ENCODE data around the gene FAM81A. TPM values are rescaled to one million over a fixed set of nuclear protein-coding genes. Genes with fewer than 3 reads are reported as not detected.

The FAM81A gene
- total RNA-seq, 4 donors from 2014 or later, result 0.80 to 8.4 (median 4.6) TPM; not detected in 1

GRCh38 chr15:59532770-59533379, 94.9 kb downstream of the FAM81A start:
- in situ Hi-C loops (cut with MboI; ENCODE audit: low pct_ligation_motif_present in 1 of 4, low pct_unique_long_range_greater_than_20kb in 1 of 4, low sequenced_read_pairs in 3 of 4) (no loop called here), intact Hi-C loops (cut with DNase I; ENCODE audit: low total_unique reads) (no loop called here)
- no peaks in the 10 kb centered on the region for H3K36me3 ChIP-seq
- H3K27me3 ChIP-seq, result no peaks in the 10 kb centered on the region
- H3K4me1 ChIP-seq, result peaks cover 9 to 62% (median 31%) of the 10 kb centered on the region in 4 donors
- no peak overlapping the region for H3K4me3 ChIP-seq
- DNase-seq, result peak; percentile 50
- 16 to 17% methylated on average over 8 of the region's 8 CpGs for WGBS, 2 donors (ENCODE audit: low coverage in 1 of 2)
- H3K27ac ChIP-seq, result peak overlapping the region; percentile 72 to 77 (median 74)
- TF ChIP-seq POLR2A (IDR thresholded peaks at IDR 0.05), result no peak
- TF ChIP-seq, protein P1, sequence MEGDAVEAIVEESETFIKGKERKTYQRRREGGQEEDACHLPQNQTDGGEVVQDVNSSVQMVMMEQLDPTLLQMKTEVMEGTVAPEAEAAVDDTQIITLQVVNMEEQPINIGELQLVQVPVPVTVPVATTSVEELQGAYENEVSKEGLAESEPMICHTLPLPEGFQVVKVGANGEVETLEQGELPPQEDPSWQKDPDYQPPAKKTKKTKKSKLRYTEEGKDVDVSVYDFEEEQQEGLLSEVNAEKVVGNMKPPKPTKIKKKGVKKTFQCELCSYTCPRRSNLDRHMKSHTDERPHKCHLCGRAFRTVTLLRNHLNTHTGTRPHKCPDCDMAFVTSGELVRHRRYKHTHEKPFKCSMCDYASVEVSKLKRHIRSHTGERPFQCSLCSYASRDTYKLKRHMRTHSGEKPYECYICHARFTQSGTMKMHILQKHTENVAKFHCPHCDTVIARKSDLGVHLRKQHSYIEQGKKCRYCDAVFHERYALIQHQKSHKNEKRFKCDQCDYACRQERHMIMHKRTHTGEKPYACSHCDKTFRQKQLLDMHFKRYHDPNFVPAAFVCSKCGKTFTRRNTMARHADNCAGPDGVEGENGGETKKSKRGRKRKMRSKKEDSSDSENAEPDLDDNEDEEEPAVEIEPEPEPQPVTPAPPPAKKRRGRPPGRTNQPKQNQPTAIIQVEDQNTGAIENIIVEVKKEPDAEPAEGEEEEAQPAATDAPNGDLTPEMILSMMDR (IDR thresholded peaks at IDR 0.05), result peak; percentile 63 to 82 (median 72)
- H3K9me3 ChIP-seq, result no peaks in the 10 kb centered on the region

GRCh38 chr15:59536553-59536952, 98.6 kb downstream of the FAM81A start:
- no peak for DNase-seq
- H3K36me3 ChIP-seq, result no peaks in the 10 kb centered on the region
- H3K4me3 ChIP-seq, result no peak overlapping the region
- H3K9me3 ChIP-seq, result no peaks in the 10 kb centered on the region
- H3K27ac ChIP-seq, result peak overlapping the region in 2 of 4 donors; percentile 70 to 75
- 69 to 100% methylated on average over 2 to 6 of the region's 6 CpGs for WGBS, 2 donors (ENCODE audit: low coverage in 1 of 2)
- intact Hi-C loops (cut with DNase I; ENCODE audit: low total_unique reads) (no loop called here), in situ Hi-C loops (cut with MboI; ENCODE audit: low pct_ligation_motif_present in 1 of 4, low pct_unique_long_range_greater_than_20kb in 1 of 4, low sequenced_read_pairs in 3 of 4) (no loop called here)
- H3K4me1 ChIP-seq, result peaks cover 10 to 58% (median 27%) of the 10 kb centered on the region in 4 donors
- H3K27me3 ChIP-seq, result no peaks in the 10 kb centered on the region
- no peak for TF ChIP-seq POLR2A (IDR thresholded peaks at IDR 0.05)
- no peak for TF ChIP-seq EP300 (IDR thresholded peaks at IDR 0.05; ENCODE audit: low read depth)
- TF ChIP-seq POLR2AphosphoS5 (IDR thresholded peaks at IDR 0.05), result no peak
- TF ChIP-seq, protein P1 (IDR thresholded peaks at IDR 0.05), result no peak

GRCh38 chr15:59537403-59537802, 99.4 kb downstream of the FAM81A start:
- intact Hi-C loops (cut with DNase I; ENCODE audit: low total_unique reads), result no loop called here
- TF ChIP-seq POLR2AphosphoS5 (IDR thresholded peaks at IDR 0.05), result no peak
- TF ChIP-seq, protein P1 (IDR thresholded peaks at IDR 0.05), result no peak
- TF ChIP-seq POLR2A (IDR thresholded peaks at IDR 0.05), result no peak
- no peak for TF ChIP-seq EP300 (IDR thresholded peaks at IDR 0.05; ENCODE audit: low read depth)
- Histone ChIP-seq H3K4me3 (no peak overlapping the region), H3K4me1 (peaks cover 2 to 52% (median 23%) of the 10 kb centered on the region in 4 donors), H3K27ac (peak overlapping the region in 3 of 4 donors; percentile 11 to 38 (median 17)), H3K27me3 (no peaks in the 10 kb centered on the region), H3K9me3 (no peaks in the 10 kb centered on the region), H3K36me3 (no peaks in the 10 kb centered on the region)
- no peak for DNase-seq
- WGBS, 2 donors (ENCODE audit: low coverage in 1 of 2), result 54 to 77% methylated on average over 2 of the region's 2 CpGs
- in situ Hi-C loops (cut with MboI; ENCODE audit: low pct_ligation_motif_present in 1 of 4, low pct_unique_long_range_greater_than_20kb in 1 of 4, low sequenced_read_pairs in 3 of 4), result no loop called here

DNA sequence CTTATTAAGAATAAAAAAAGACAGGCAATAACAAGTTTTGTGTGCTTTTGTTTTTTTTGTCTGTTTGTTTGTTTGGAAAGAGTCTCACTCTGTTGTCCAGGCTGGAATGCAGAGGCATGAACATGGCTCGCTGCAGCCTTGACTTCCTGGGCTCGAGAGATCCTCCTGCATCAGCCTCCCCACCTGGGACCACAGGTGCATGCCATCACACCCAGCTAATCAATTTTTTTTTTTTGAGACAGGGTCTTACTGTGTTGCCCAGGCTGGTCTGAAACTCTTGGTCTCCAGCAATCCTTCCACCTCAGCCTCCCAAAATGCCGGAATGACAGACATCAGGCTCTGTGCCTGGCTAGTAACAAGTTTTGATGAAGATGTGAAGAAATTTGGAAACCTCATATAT, 100.5 kb downstream of the FAM81A start:
- in situ Hi-C loops (cut with MboI; ENCODE audit: low pct_ligation_motif_present in 1 of 4, low pct_unique_long_range_greater_than_20kb in 1 of 4, low sequenced_read_pairs in 3 of 4) (no loop called here), intact Hi-C loops (cut with DNase I; ENCODE audit: low total_unique reads) (no loop called here)
- peaks cover 5 to 42% (median 18%) of the 10 kb centered on the region in 4 donors for H3K4me1 ChIP-seq
- H3K36me3 ChIP-seq, result no peaks in the 10 kb centered on the region
- no peak for DNase-seq
- no peak overlapping the region for H3K27ac ChIP-seq
- 88 to 94% methylated on average over 3 of the region's 3 CpGs for WGBS, 2 donors (ENCODE audit: low coverage in 1 of 2)
- H3K27me3 ChIP-seq, result no peaks in the 10 kb centered on the region
- no peaks in the 10 kb centered on the region for H3K9me3 ChIP-seq
- TF ChIP-seq, protein P1 (IDR thresholded peaks at IDR 0.05), result no peak
- TF ChIP-seq POLR2AphosphoS5 (IDR thresholded peaks at IDR 0.05) (no peak), POLR2A (IDR thresholded peaks at IDR 0.05) (no peak), EP300 (IDR thresholded peaks at IDR 0.05; ENCODE audit: low read depth) (no peak)
- no peak overlapping the region for H3K4me3 ChIP-seq

Data from transverse colon (tissue), 4 donors.